NCI-H2227 (cell line): ENCODE data around the gene DOK7.

Source experiments
- DNase-seq: peaks from one replicate; lab custom pipeline; 2025; ENCODE audit not compliant: unreplicated experiment; lab: John Stamatoyannopoulos, UW

The DOK7 gene

GRCh38 chr4:3462321-3462789, 751 bp upstream of the DOK7 start:
- DNase-seq: no peak

GRCh38 chr4:3463556-3464348, 646 bp downstream of the DOK7 start:
- DNase-seq: no peak

DNA sequence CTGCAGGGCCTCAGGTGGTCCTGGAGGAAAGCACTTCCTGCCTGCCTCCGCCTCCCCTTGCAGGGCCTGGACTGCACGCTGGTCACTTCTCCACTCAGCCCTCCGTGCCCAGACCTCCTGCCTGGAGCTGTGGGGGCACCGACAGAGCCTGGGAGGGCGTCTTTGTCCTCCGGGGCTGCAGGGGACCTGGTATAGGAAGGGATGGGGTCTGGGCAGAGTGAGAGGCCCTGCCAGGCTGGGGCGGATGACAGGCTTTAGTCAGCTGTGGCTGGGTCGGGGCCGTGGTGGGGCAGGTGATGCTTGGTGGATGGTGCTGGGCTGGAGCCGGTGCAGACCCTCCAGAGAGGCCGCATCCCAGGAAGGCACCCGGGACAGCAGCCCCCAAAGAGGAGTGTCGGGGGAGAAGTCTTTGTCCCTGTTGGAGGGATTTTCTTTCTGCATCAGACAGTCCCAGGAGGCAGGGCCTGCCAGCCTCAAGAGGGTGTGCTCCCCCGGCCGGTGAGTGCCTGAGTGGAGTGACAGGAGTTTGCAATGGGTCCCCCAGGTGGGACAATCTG, 1.3 kb downstream of the DOK7 start:
- DNase-seq: no peak

DNA sequence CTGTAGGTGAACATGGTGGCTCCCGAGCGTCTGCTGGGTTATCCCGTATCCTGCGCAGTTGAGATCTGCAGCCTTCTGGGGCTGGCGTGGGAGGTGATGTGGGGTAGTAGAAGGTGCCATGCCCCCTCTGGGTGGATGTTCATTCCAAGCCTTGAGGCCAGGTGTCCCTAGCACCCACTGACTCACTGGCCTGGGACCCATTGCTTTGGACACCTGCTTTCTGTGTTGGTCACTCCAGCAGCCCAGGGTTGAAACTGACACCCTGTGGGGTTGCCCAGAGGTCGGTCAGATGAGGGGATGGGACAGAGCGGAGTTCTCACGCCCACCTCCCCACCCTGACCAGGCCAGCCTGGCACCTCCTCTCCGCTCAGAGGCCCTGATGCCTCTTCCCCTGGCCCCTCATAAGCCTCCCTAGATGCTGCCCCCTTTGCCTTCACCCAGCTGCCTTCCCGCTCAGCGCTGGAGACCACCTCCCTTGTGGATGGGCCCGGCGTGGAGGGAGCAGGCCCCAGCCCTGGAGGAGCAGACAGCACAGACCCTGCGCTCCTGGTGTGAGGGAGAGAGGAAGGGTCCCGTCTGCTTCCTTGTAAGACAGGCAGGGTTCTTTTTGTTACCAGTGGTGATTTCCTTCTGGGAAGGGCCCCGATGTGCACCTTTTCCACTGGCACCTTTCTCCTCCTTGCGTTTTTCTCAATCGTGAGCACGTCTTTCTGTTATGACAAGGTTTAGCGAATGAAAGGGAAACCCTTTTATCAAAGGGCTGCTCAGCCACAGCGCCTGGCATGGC, 2.0 kb downstream of the DOK7 start:
- DNase-seq: no peak

- no peak for DNase-seq
Measured at GRCh38 chr4:3465698-3466671, 2.9 kb downstream of the DOK7 start.

- DNase-seq: no peak
Measured at GRCh38 chr4:3466691-3467600, 3.8 kb downstream of the DOK7 start.

- no peak for DNase-seq
Measured at GRCh38 chr4:3467601-3468031, 4.5 kb downstream of the DOK7 start.

DNA sequence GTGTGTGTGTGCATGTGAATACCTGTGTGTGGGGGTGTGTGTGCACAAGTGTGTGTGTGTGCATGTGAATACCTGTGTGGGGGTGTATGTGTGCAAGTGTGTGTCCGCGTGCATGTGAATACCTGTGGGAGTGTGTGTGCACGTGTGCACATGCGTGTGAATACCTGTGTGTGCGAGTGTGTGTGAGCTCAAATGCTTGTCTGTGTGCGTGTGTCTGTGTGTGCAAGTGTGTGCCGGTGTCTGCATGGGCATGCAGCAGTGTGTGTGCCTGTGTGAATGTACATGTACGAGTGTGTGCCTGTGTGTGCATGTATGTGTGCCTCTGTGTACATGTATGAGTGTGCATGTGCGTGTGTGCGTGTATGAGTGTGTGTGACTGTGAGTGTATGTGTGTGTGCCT, 5.0 kb downstream of the DOK7 start:
- DNase-seq: no peak

- DNase-seq: no peak
Measured at GRCh38 chr4:3468804-3469203, 5.7 kb downstream of the DOK7 start.

DNA sequence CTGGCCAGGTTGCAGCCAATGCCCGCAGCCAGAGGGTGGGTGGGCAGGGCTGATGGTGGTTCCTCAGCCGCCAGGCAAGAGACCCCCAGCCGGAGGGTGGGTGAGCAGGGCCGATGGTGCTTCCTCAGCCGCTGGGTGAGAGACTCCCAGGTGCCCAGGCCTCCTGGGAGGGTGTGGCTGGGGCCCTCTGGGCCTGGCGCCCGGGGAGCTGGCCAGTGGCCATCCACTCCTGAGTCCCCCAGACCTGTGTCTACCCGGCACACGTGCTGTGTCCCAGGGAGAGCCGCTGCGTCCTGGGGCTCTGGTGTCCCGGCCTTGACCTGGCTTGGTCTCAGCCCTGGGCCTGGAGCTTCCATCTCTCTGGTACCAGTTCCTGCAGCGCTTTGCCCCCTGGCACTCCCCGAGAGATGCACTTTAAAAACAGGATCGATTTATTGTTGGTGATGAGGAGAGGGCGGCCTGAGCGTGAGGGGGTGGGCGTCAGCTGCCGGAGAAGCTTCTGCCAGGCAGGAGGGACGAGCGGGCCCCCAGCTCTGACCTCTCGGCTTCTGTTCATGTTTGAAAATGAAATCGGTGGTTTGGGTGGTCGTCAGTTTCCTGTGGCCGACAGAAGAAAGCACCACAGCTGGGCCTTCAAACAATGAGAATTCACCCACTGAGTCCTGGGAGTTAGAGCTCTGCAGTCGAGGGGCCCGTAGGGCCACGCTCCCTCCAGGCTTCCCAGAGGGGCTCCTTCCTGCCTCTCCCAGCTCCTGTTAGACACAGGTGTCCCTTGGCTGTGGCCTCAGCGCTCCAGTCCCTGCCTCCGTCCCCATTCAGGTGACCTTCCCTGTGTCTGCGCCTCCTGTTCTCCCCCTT, 6.5 kb downstream of the DOK7 start:
- no peak for DNase-seq

DNA sequence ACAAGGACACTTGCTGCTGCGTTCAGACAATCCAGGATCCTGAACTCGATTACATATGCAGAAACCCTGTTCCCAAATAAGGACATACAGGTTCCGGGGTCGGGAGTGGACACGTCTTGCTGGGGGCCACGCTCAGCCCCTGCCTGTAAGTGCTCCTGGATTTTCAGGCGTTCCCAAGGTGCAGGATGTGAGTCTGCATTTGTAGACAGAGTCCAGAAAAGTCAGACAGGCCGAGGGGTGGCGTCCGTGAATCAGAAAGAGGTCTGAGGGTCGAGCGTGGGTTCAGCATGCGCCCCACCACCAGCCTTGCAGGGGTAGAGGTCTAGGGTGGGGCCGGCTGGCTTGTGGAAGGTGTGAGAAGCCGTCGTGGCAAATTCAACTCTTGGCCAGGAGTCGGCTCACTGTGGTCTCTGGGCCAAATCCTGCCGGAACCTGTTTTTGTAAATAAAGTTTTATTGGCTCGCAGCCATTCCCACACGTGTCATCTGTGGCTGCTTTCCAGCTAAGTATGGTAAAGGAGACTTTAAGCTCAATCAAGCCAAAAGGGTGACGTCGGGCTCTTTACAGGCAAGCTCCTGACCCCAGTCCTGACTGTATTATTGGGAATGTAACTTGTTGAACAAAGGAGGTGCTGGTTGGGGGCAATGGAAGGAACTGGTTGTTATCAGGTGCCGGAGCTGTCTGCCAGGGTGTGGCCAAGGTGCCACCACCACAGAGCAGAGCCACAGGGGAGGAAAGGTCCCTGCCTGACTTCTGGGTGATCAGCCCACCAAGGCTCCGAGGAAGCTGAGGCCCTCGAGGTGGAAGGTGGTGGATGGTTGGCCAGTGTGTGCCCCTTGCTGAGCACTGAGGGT, 7.4 kb downstream of the DOK7 start:
- no peak for DNase-seq

DNA sequence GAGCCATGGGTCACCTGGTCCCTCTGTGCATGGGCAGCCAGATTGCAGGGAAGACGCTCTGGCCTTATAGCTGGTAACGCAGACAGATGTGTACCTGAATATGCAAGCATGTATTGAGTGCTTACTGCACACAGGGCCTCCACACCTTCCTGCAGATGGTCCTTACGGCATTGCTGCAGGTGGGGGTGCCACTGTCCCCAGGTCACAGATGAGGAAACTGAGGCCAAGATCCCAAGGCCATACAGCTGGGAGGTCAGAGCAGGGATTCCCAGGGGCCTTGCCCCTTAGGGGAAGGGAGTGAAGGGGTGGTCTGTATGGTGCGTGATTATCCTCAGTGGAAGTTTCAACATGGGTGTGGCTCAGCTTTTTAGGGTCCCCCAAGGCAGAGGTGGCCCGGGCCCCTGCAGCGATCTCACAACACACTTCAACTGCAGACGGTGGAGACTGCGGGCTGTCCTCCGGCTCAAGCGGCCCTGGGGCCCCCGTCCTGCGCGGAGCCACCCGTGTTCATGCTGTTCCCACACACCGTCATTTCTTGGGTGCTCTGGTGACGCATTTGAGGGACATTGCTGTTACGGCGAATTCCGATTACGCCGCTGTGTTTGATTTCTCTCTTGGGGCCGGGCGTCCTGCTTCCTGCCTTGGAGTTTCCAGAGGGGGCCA, 8.1 kb downstream of the DOK7 start:
- DNase-seq: no peak

DNA sequence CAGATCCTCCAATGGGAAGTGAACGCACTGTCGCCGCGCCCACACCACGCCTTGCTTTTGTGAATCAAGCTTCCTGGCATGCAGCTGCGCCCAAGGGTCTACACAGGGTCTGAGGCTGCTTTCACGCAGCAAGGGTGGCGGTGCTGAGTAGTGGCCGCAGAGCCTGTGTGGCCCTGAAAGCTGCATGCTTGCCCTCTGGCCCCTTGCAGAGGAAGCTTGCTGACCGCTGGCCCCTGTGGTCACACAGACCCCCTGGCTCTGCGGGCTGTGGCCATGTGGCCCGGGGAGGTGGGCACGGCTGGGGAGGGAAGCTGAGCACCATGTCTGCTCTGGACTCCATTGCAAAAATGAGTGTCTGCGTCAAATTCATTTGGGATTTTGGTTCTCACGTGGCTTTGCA, 8.8 kb downstream of the DOK7 start:
- no peak for DNase-seq

GRCh38 chr4:3472411-3473141, 9.5 kb downstream of the DOK7 start:
- DNase-seq: no peak

DNA sequence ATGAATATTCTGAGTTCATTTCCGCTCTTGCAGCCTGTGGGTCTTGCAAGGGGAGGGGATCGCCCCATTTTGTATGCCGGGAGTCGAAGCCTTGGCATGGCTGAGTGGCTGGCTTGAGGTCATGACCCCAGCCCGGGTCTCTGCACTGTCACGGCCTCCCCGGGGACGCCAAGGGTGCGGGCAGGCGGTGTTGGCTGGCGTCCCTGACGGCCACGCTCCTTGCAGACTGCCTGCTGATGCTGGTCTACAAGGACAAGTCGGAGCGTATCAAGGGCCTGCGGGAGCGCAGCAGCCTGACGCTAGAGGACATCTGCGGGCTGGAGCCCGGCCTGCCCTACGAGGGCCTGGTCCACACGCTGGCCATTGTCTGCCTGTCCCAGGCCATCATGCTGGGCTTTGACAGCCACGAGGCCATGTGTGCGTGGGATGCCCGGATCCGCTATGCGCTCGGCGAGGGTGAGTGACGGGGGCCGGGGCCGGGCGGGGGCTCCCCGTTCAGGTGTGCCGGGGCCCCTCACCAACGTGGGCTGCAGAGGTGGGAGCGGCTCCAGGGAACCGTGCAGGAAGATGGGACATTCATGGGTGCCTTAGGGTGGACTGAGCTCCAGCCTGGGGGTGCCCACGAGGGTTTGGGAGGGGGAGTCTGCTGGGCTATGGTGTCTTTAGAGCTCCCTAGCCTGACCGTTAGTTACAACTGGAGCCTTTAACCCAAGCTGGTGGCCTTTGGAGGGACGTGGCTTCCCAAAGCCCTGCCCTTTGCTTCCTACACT, 10.3 kb downstream of the DOK7 start:
- DNase-seq: no peak
